ENCODE data around the gene CNTN3. TPM values are rescaled to one million over a fixed set of nuclear protein-coding genes. Genes with fewer than 3 reads are reported as not detected.

The CNTN3 gene
- total RNA-seq, 1 experiment from 2014 or later, result not detected

DNA sequence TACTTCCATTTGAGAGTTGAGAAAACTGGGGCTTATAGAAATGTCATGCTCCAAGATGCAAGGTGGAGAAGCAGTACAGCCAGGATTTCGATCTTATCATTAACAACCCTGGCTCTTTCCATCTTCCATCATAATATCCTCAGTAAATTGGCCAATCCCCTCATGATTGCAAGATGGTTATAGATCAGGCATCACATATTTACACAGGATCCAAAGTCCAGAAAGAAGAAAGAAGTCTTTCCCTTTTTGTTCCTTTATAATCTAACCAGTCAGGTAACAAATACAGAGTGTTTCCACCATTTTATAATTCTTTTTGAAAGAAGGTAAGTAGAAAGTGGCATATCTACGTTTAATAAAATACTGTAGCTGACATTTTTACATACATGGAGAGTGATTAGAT is 29.7 kb downstream of the CNTN3 start:
- no peak for DNase-seq (ENCODE audit: low read depth, low spot score)
- Histone ChIP-seq H3K4me2 (ENCODE audit: low read length) (no peak overlapping the region), H2AFZ (ENCODE audit: low read depth, low read length, poor library complexity, severe bottlenecking) (no peak overlapping the region), H3K9me3 (ENCODE audit: control insufficient read depth in 1 of 2, insufficient read depth in 1 of 2, low read depth in 1 of 2, low read length in 2 of 2) (peaks cover 7 to 26% of the 10 kb centered on the region in 2 experiments; a peak in 2 of 4 replicates), H3K79me2 (ENCODE audit: insufficient read depth, low read length) (no peaks in the 10 kb centered on the region), H3K9me2 (ENCODE audit: insufficient read depth) (no peaks in the 10 kb centered on the region), H4K20me1 (ENCODE audit: insufficient read depth) (no peaks in the 10 kb centered on the region; the same call in 1 of the 2 replicates), H3K27ac (ENCODE audit: low read depth, low read length) (no peak overlapping the region), H3K4me1 (ENCODE audit: control insufficient read depth in 1 of 2, insufficient read depth in 2 of 2, low read length in 2 of 2) (no peaks in the 10 kb centered on the region), H3K36me3 (ENCODE audit: control insufficient read depth in 1 of 2, insufficient read depth in 2 of 2, low read length in 2 of 2) (no peaks in the 10 kb centered on the region), H3K4me3 (replicated peaks in 1 of 2; ENCODE audit: low read depth in 1 of 2, low read length in 2 of 2) (no peak overlapping the region), H3K27me3 (ENCODE audit: insufficient read depth, low read length) (no peaks in the 10 kb centered on the region), H3K9ac (ENCODE audit: low read length) (no peak overlapping the region)
- TF ChIP-seq CBX3 (IDR thresholded peaks at IDR 0.05; ENCODE audit: low read depth) (no peak), CEBPB (IDR thresholded peaks at IDR 0.05; ENCODE audit: low read depth) (no peak), SRF (IDR thresholded peaks at IDR 0.05; ENCODE audit: low read depth) (no peak)
- TF ChIP-seq, protein P1, sequence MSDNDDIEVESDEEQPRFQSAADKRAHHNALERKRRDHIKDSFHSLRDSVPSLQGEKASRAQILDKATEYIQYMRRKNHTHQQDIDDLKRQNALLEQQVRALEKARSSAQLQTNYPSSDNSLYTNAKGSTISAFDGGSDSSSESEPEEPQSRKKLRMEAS (IDR thresholded peaks at IDR 0.05), result no peak
- TF ChIP-seq, protein P2, sequence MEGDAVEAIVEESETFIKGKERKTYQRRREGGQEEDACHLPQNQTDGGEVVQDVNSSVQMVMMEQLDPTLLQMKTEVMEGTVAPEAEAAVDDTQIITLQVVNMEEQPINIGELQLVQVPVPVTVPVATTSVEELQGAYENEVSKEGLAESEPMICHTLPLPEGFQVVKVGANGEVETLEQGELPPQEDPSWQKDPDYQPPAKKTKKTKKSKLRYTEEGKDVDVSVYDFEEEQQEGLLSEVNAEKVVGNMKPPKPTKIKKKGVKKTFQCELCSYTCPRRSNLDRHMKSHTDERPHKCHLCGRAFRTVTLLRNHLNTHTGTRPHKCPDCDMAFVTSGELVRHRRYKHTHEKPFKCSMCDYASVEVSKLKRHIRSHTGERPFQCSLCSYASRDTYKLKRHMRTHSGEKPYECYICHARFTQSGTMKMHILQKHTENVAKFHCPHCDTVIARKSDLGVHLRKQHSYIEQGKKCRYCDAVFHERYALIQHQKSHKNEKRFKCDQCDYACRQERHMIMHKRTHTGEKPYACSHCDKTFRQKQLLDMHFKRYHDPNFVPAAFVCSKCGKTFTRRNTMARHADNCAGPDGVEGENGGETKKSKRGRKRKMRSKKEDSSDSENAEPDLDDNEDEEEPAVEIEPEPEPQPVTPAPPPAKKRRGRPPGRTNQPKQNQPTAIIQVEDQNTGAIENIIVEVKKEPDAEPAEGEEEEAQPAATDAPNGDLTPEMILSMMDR (IDR thresholded peaks at IDR 0.05 in 2 of 3, conservative IDR thresholded peaks at IDR 0.05 in 1 of 3; ENCODE audit: borderline replicate concordance in 1 of 3, insufficient read depth in 1 of 3, low read depth in 2 of 3, low read length in 2 of 3), result no peak
- TF ChIP-seq, protein P3, sequence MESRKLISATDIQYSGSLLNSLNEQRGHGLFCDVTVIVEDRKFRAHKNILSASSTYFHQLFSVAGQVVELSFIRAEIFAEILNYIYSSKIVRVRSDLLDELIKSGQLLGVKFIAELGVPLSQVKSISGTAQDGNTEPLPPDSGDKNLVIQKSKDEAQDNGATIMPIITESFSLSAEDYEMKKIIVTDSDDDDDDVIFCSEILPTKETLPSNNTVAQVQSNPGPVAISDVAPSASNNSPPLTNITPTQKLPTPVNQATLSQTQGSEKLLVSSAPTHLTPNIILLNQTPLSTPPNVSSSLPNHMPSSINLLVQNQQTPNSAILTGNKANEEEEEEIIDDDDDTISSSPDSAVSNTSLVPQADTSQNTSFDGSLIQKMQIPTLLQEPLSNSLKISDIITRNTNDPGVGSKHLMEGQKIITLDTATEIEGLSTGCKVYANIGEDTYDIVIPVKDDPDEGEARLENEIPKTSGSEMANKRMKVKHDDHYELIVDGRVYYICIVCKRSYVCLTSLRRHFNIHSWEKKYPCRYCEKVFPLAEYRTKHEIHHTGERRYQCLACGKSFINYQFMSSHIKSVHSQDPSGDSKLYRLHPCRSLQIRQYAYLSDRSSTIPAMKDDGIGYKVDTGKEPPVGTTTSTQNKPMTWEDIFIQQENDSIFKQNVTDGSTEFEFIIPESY (IDR thresholded peaks at IDR 0.05; ENCODE audit: extremely low read depth, insufficient replicate concordance, low read length), result no peak
- ChIA-PET RAD21 (ENCODE audit: low non-redundant PET in 1 of 2, low total read pairs in 2 of 2, uncharacterized antibody in 2 of 2, unreplicated experiment in 2 of 2) (no interaction called here), POLR2A (no interaction called here), CTCF (no interaction called here)
- intact Hi-C loops (cut with micrococcal nuclease), result no loop called here
- no TSS peak for BruUV-seq (replicated peaks)
- no peak for ATAC-seq
